Upper lobe of right lung (tissue), 1 donor: ENCODE measurements around the gene AIFM2. TPM values are rescaled to one million over a fixed set of nuclear protein-coding genes. Genes with fewer than 3 reads are reported as not detected.

Source experiments
- ATAC-seq: fragments of 200-7000 bp; cut with Tn5 transposase; one replicate; pipeline ENCODE4 v1.9.1; 2020; ENCODE audit warnings: mild to moderate bottlenecking, moderate library complexity
- DNase-seq: peaks from one replicate; pipeline ENCODE4 v3.0.0-alpha.2; 2020
- H3K27ac ChIP-seq: fragments of 200-600 bp; one replicate; pipeline ENCODE4 v1.8.0; 2022
- H3K27me3 ChIP-seq: fragments of 200-600 bp; one replicate; pipeline ENCODE4 v1.8.0; 2022; ENCODE audit warnings: mild to moderate bottlenecking
- H3K36me3 ChIP-seq: fragments of 200-600 bp; one replicate; pipeline ENCODE4 v1.8.0; 2022
- H3K4me1 ChIP-seq: fragments of 200-600 bp; one replicate; pipeline ENCODE4 v1.8.0; 2022
- H3K4me3 ChIP-seq: fragments of 200-600 bp; one replicate; pipeline ENCODE4 v1.8.0; 2022; ENCODE audit warnings: mild to moderate bottlenecking
- H3K9me3 ChIP-seq: fragments of 200-600 bp; one replicate; pipeline ENCODE4 v1.8.0; 2022
- CTCF ChIP-seq: fragments of 200-600 bp; IDR thresholded peaks from one replicate; pipeline ENCODE4 v1.8.0; 2022; ENCODE audit warnings: antibody characterized with exemption
- intact Hi-C: fragments of 100-400 bp; cut with DNase I; formaldehyde crosslinking; loops from one replicate; pipeline ENCODE4 v1.11.0; 2022
- total RNA-seq: library from RNA; stranded (reverse); fragmentation: NEBNext Ultra II Directional; extraction: Animal tissue kit (Norgen Biotek cat#: 25700); gene quantifications from one replicate; pipeline ENCODE4 v1.2.1, GENCODE V29; 2021
- donor health status: DM: no; HTN: yes; CAD: no; lungs with severe emphysema.

The AIFM2 gene
- total RNA-seq, 1 donor from 2014 or later = 15.4 TPM

- intact Hi-C loops = no loop called here
- Histone ChIP-seq H3K36me3 (peaks cover 27% of the 10 kb centered on the region), H3K4me1 (peaks cover 10% of the 10 kb centered on the region), H3K9me3 (no peaks in the 10 kb centered on the region), H3K27me3 (no peaks in the 10 kb centered on the region), H3K4me3 (peak overlapping the region; percentile 95), H3K27ac (peak overlapping the region; percentile 91)
- DNase-seq (peak; percentile 86), ATAC-seq (peak; percentile 81)
- peak; percentile 61 for TF ChIP-seq CTCF
Measured at GRCh38 chr10:70145666-70146488, 13.3 kb upstream of the AIFM2 start.

GRCh38 chr10:70145166-70145665 is 12.6 kb upstream of the AIFM2 start:
- ATAC-seq = peak; percentile 5
- no peaks in the 10 kb centered on the region for H3K27me3 ChIP-seq
- peak overlapping the region; percentile 91 for H3K27ac ChIP-seq
- DNase-seq = no peak
- peak overlapping the region; percentile 95 for H3K4me3 ChIP-seq
- intact Hi-C loops = no loop called here
- H3K9me3 ChIP-seq = no peaks in the 10 kb centered on the region
- H3K4me1 ChIP-seq = peaks cover 10% of the 10 kb centered on the region
- no peak for TF ChIP-seq CTCF
- peaks cover 21% of the 10 kb centered on the region for H3K36me3 ChIP-seq

GRCh38 chr10:70144372-70145110 is 11.9 kb upstream of the AIFM2 start:
- H3K36me3 ChIP-seq = peaks cover 16% of the 10 kb centered on the region
- H3K27ac ChIP-seq = no peak overlapping the region
- H3K4me1 ChIP-seq = peaks cover 10% of the 10 kb centered on the region
- intact Hi-C loops = no loop called here
- H3K9me3 ChIP-seq = no peaks in the 10 kb centered on the region
- H3K27me3 ChIP-seq = no peaks in the 10 kb centered on the region
- H3K4me3 ChIP-seq = peak overlapping the region; percentile 95
- TF ChIP-seq CTCF = no peak
- DNase-seq (no peak), ATAC-seq (no peak)

- DNase-seq (no peak), ATAC-seq (no peak)
- intact Hi-C loops = no loop called here
- H3K9me3 ChIP-seq = no peaks in the 10 kb centered on the region
- H3K4me1 ChIP-seq = peaks cover 8% of the 10 kb centered on the region
- H3K36me3 ChIP-seq = peaks cover 7% of the 10 kb centered on the region
- H3K27me3 ChIP-seq = no peaks in the 10 kb centered on the region
- H3K27ac ChIP-seq = no peak overlapping the region
- TF ChIP-seq CTCF = no peak
- no peak overlapping the region for H3K4me3 ChIP-seq
Measured at GRCh38 chr10:70142555-70142954, 9.9 kb upstream of the AIFM2 start.

- Histone ChIP-seq H3K36me3 (peaks cover 7% of the 10 kb centered on the region), H3K9me3 (no peaks in the 10 kb centered on the region), H3K4me3 (no peak overlapping the region), H3K27me3 (no peaks in the 10 kb centered on the region), H3K27ac (no peak overlapping the region), H3K4me1 (no peaks in the 10 kb centered on the region)
- no peak for ATAC-seq
- no peak for DNase-seq
- TF ChIP-seq CTCF = no peak
- intact Hi-C loops = no loop called here
Measured at GRCh38 chr10:70140297-70140696, 7.7 kb upstream of the AIFM2 start.
